ENCODE measurements around the gene ROGDI. TPM values are rescaled to one million over a fixed set of nuclear protein-coding genes. Genes with fewer than 3 reads are reported as not detected.
"Not testable (repeated sequence)": the region's sequence is repeated elsewhere in the genome, so short reads cannot be mapped to it uniquely, and the experiment has no call there.

Gene ROGDI
- total RNA-seq, 4 donors from 2014 or later, result 43.2 to 97.2 (median 77.6) TPM

- H3K4me1 ChIP-seq, result no peaks in the 10 kb centered on the region
- H3K27me3 ChIP-seq, result no peaks in the 10 kb centered on the region
- H3K36me3 ChIP-seq, result no peaks in the 10 kb centered on the region
- H3K4me3 ChIP-seq, result no peak overlapping the region
- H3K9me3 ChIP-seq, result no peaks in the 10 kb centered on the region
- TF ChIP-seq POLR2A (IDR thresholded peaks at IDR 0.05; ENCODE audit: low read depth) (no peak), POLR2AphosphoS5 (IDR thresholded peaks at IDR 0.05) (no peak), EP300 (IDR thresholded peaks at IDR 0.05) (no peak), CTCF (IDR thresholded peaks at IDR 0.05) (no peak)
- intact Hi-C loops (cut with DNase I), result no loop called here
- WGBS, result 92% methylated on average over 8 of the region's 8 CpGs
- H3K27ac ChIP-seq (replicated peaks in 1 of 4), result no peak overlapping the region
- no peak for DNase-seq (ENCODE audit: extremely low spot score)
Measured at GRCh38 chr16:4787068-4787467, 15.4 kb downstream of the ROGDI start.

- no peaks in the 10 kb centered on the region for H3K36me3 ChIP-seq
- intact Hi-C loops (cut with DNase I), result no loop called here
- H3K4me1 ChIP-seq, result no peaks in the 10 kb centered on the region
- no peaks in the 10 kb centered on the region for H3K27me3 ChIP-seq
- no peak for DNase-seq (ENCODE audit: extremely low spot score)
- TF ChIP-seq POLR2AphosphoS5 (IDR thresholded peaks at IDR 0.05) (no peak), CTCF (IDR thresholded peaks at IDR 0.05) (no peak), POLR2A (IDR thresholded peaks at IDR 0.05; ENCODE audit: low read depth) (no peak), EP300 (IDR thresholded peaks at IDR 0.05) (no peak)
- H3K9me3 ChIP-seq, result no peaks in the 10 kb centered on the region
- H3K27ac ChIP-seq (replicated peaks in 1 of 4), result no peak overlapping the region
- 88% methylated on average over 23 of the region's 23 CpGs for WGBS
- H3K4me3 ChIP-seq, result no peak overlapping the region
Measured at GRCh38 chr16:4785758-4786433, 16.5 kb downstream of the ROGDI start.

- H3K9me3 ChIP-seq; H3K27me3 ChIP-seq; H3K4me3 ChIP-seq; H3K27ac ChIP-seq (replicated peaks in 1 of 4); H3K36me3 ChIP-seq; intact Hi-C loops (cut with DNase I); H3K4me1 ChIP-seq; DNase-seq (ENCODE audit: extremely low spot score): not testable (repeated sequence)
- 90% methylated on average over 14 of the region's 14 CpGs for WGBS
Measured at GRCh38 chr16:4784444-4784987, 17.9 kb downstream of the ROGDI start.

- no peaks in the 10 kb centered on the region for H3K9me3 ChIP-seq
- no peak overlapping the region for H3K4me3 ChIP-seq
- intact Hi-C loops (cut with DNase I), result no loop called here
- no peak overlapping the region for H3K27ac ChIP-seq (replicated peaks in 1 of 4)
- no peak for DNase-seq (ENCODE audit: extremely low spot score)
- no peaks in the 10 kb centered on the region for H3K36me3 ChIP-seq
- no peaks in the 10 kb centered on the region for H3K27me3 ChIP-seq
- WGBS, result 73% methylated on average over 3 of the region's 16 CpGs
- TF ChIP-seq EP300 (IDR thresholded peaks at IDR 0.05) (no peak), POLR2A (IDR thresholded peaks at IDR 0.05; ENCODE audit: low read depth) (no peak), CTCF (IDR thresholded peaks at IDR 0.05) (no peak), POLR2AphosphoS5 (IDR thresholded peaks at IDR 0.05) (no peak)
- no peaks in the 10 kb centered on the region for H3K4me1 ChIP-seq
Measured at GRCh38 chr16:4783951-4784336, 18.5 kb downstream of the ROGDI start.

- Histone ChIP-seq H3K36me3 (no peaks in the 10 kb centered on the region), H3K4me1 (no peaks in the 10 kb centered on the region), H3K9me3 (no peaks in the 10 kb centered on the region), H3K4me3 (no peak overlapping the region), H3K27ac (replicated peaks in 1 of 4) (no peak overlapping the region), H3K27me3 (no peaks in the 10 kb centered on the region)
- no peak for TF ChIP-seq CTCF (IDR thresholded peaks at IDR 0.05)
- TF ChIP-seq POLR2A (IDR thresholded peaks at IDR 0.05; ENCODE audit: low read depth), result no peak
- no peak for TF ChIP-seq EP300 (IDR thresholded peaks at IDR 0.05)
- no peak for TF ChIP-seq POLR2AphosphoS5 (IDR thresholded peaks at IDR 0.05)
- intact Hi-C loops (cut with DNase I), result no loop called here
- 91% methylated on average over 9 of the region's 25 CpGs for WGBS
- no peak for DNase-seq (ENCODE audit: extremely low spot score)
Measured at GRCh38 chr16:4783251-4783950, 19.0 kb downstream of the ROGDI start.
